ENCODE results near the gene DIAPH1. TPM values are rescaled to one million over a fixed set of nuclear protein-coding genes. Genes with fewer than 3 reads are reported as not detected.

DIAPH1 gene
- total RNA-seq, 1 donor from 2014 or later = 43.0 TPM

- Mint-ChIP-seq H3K9me3 (no peaks in the 10 kb centered on the region), H3K4me1 (no peaks in the 10 kb centered on the region), H3K4me3 (no peak overlapping the region), H3K36me3 (peaks cover 13% of the 10 kb centered on the region), H3K27ac (no peak overlapping the region), H3K27me3 (ENCODE audit: low read depth) (no peaks in the 10 kb centered on the region)
- DNase-seq (ENCODE audit: low spot score in 2 of 2, unreplicated experiment in 2 of 2) = no peak
- no peak for TF ChIP-seq CTCF (IDR thresholded peaks at IDR 0.05; ENCODE audit: unreplicated experiment)
Observed at GRCh38 chr5:141586246-141586645, 32.6 kb downstream of the DIAPH1 start.

- no peaks in the 10 kb centered on the region for H3K9me3 Mint-ChIP-seq
- no peaks in the 10 kb centered on the region for H3K27me3 Mint-ChIP-seq (ENCODE audit: low read depth)
- TF ChIP-seq CTCF (IDR thresholded peaks at IDR 0.05; ENCODE audit: unreplicated experiment) = no peak
- H3K4me3 Mint-ChIP-seq = no peak overlapping the region
- no peak overlapping the region for H3K27ac Mint-ChIP-seq
- H3K36me3 Mint-ChIP-seq = peaks cover 14% of the 10 kb centered on the region
- no peaks in the 10 kb centered on the region for H3K4me1 Mint-ChIP-seq
- DNase-seq (ENCODE audit: low spot score in 2 of 2, unreplicated experiment in 2 of 2) = no peak
Observed at GRCh38 chr5:141585594-141585993, 33.2 kb downstream of the DIAPH1 start.

GRCh38 chr5:141574122-141574510 is 44.7 kb downstream of the DIAPH1 start:
- no peaks in the 10 kb centered on the region for H3K27me3 Mint-ChIP-seq (ENCODE audit: low read depth)
- H3K4me3 Mint-ChIP-seq = no peak overlapping the region
- no peak for TF ChIP-seq CTCF (IDR thresholded peaks at IDR 0.05; ENCODE audit: unreplicated experiment)
- no peaks in the 10 kb centered on the region for H3K4me1 Mint-ChIP-seq
- no peak overlapping the region for H3K27ac Mint-ChIP-seq
- no peak for DNase-seq (ENCODE audit: low spot score in 2 of 2, unreplicated experiment in 2 of 2)
- peaks cover 29% of the 10 kb centered on the region for H3K36me3 Mint-ChIP-seq
- H3K9me3 Mint-ChIP-seq = no peaks in the 10 kb centered on the region

- Mint-ChIP-seq H3K27me3 (ENCODE audit: low read depth) (no peaks in the 10 kb centered on the region), H3K4me1 (no peaks in the 10 kb centered on the region), H3K27ac (no peak overlapping the region), H3K4me3 (no peak overlapping the region), H3K36me3 (peaks cover 29% of the 10 kb centered on the region), H3K9me3 (no peaks in the 10 kb centered on the region)
- no peak for DNase-seq (ENCODE audit: low spot score in 2 of 2, unreplicated experiment in 2 of 2)
- no peak for TF ChIP-seq CTCF (IDR thresholded peaks at IDR 0.05; ENCODE audit: unreplicated experiment)
Observed at GRCh38 chr5:141573489-141574121, 45.2 kb downstream of the DIAPH1 start.

GRCh38 chr5:141570655-141571054 is 48.1 kb downstream of the DIAPH1 start:
- no peak for DNase-seq (ENCODE audit: low spot score in 2 of 2, unreplicated experiment in 2 of 2)
- TF ChIP-seq CTCF (IDR thresholded peaks at IDR 0.05; ENCODE audit: unreplicated experiment) = no peak
- no peak overlapping the region for H3K27ac Mint-ChIP-seq
- H3K36me3 Mint-ChIP-seq = peaks cover 8% of the 10 kb centered on the region
- no peaks in the 10 kb centered on the region for H3K4me1 Mint-ChIP-seq
- H3K9me3 Mint-ChIP-seq = no peaks in the 10 kb centered on the region
- no peak overlapping the region for H3K4me3 Mint-ChIP-seq
- H3K27me3 Mint-ChIP-seq (ENCODE audit: low read depth) = no peaks in the 10 kb centered on the region

Measured in mesothelial cell of epicardium (in vitro differentiated cells).